ENCODE results near the gene IQSEC2. TPM values are rescaled to one million over a fixed set of nuclear protein-coding genes. Genes with fewer than 3 reads are reported as not detected.

IQSEC2 gene
- total RNA-seq, 1 experiment from 2014 or later = not detected

- H3K27ac ChIP-seq (ENCODE audit: low read length) = no peak overlapping the region
- H3K27me3 ChIP-seq (ENCODE audit: low read length) = no peaks in the 10 kb centered on the region
- no peaks in the 10 kb centered on the region for H3K4me1 ChIP-seq (ENCODE audit: low read length)
- no peak for DNase-seq
- H3K9ac ChIP-seq (ENCODE audit: low read length) = no peak overlapping the region
- H3K4me2 ChIP-seq (ENCODE audit: low read depth, low read length, poor library complexity, severe bottlenecking) = no peak overlapping the region
- no peaks in the 10 kb centered on the region for H3K9me3 ChIP-seq (ENCODE audit: low read length)
- H3K36me3 ChIP-seq (ENCODE audit: insufficient read depth, low read length) = no peaks in the 10 kb centered on the region
- no peak overlapping the region for H3K4me3 ChIP-seq (ENCODE audit: low read length)
- no peak overlapping the region for H2AFZ ChIP-seq (ENCODE audit: low read length)
- H3K79me2 ChIP-seq (ENCODE audit: low read length) = no peaks in the 10 kb centered on the region
- H4K20me1 ChIP-seq (ENCODE audit: insufficient read depth, low read depth, low read length) = no peaks in the 10 kb centered on the region
- no peaks in the 10 kb centered on the region for H3K9me2 ChIP-seq (replicated peaks; ENCODE audit: insufficient read depth, low read length)
Measured at GRCh38 chrX:53265771-53266574, 15.4 kb downstream of the IQSEC2 start.

- H3K9me2 ChIP-seq (replicated peaks; ENCODE audit: insufficient read depth, low read length) = no peaks in the 10 kb centered on the region
- H3K27ac ChIP-seq (ENCODE audit: low read length) = no peak overlapping the region
- H3K36me3 ChIP-seq (ENCODE audit: insufficient read depth, low read length) = no peaks in the 10 kb centered on the region
- no peaks in the 10 kb centered on the region for H4K20me1 ChIP-seq (ENCODE audit: insufficient read depth, low read depth, low read length)
- H3K79me2 ChIP-seq (ENCODE audit: low read length) = no peaks in the 10 kb centered on the region
- no peak overlapping the region for H3K9ac ChIP-seq (ENCODE audit: low read length)
- no peaks in the 10 kb centered on the region for H3K27me3 ChIP-seq (ENCODE audit: low read length)
- no peak overlapping the region for H3K4me2 ChIP-seq (ENCODE audit: low read depth, low read length, poor library complexity, severe bottlenecking)
- no peak for DNase-seq
- no peak overlapping the region for H3K4me3 ChIP-seq (ENCODE audit: low read length)
- no peak overlapping the region for H2AFZ ChIP-seq (ENCODE audit: low read length)
- no peaks in the 10 kb centered on the region for H3K9me3 ChIP-seq (ENCODE audit: low read length)
- no peaks in the 10 kb centered on the region for H3K4me1 ChIP-seq (ENCODE audit: low read length)
Measured at GRCh38 chrX:53263597-53264094, 17.7 kb downstream of the IQSEC2 start.

GRCh38 chrX:53262918-53263394, 18.4 kb downstream of the IQSEC2 start:
- Histone ChIP-seq H3K4me3 (ENCODE audit: low read length) (no peak overlapping the region), H2AFZ (ENCODE audit: low read length) (no peak overlapping the region), H3K4me2 (ENCODE audit: low read depth, low read length, poor library complexity, severe bottlenecking) (no peak overlapping the region), H3K9ac (ENCODE audit: low read length) (no peak overlapping the region), H3K27ac (ENCODE audit: low read length) (no peak overlapping the region), H3K4me1 (ENCODE audit: low read length) (no peaks in the 10 kb centered on the region), H3K27me3 (ENCODE audit: low read length) (no peaks in the 10 kb centered on the region), H3K9me3 (ENCODE audit: low read length) (no peaks in the 10 kb centered on the region), H3K9me2 (replicated peaks; ENCODE audit: insufficient read depth, low read length) (no peaks in the 10 kb centered on the region), H3K36me3 (ENCODE audit: insufficient read depth, low read length) (no peaks in the 10 kb centered on the region), H4K20me1 (ENCODE audit: insufficient read depth, low read depth, low read length) (no peaks in the 10 kb centered on the region), H3K79me2 (ENCODE audit: low read length) (no peaks in the 10 kb centered on the region)
- no peak for DNase-seq

GRCh38 chrX:53262189-53262917, 19.0 kb downstream of the IQSEC2 start:
- Histone ChIP-seq H3K9me3 (ENCODE audit: low read length) (no peaks in the 10 kb centered on the region), H4K20me1 (ENCODE audit: insufficient read depth, low read depth, low read length) (no peaks in the 10 kb centered on the region), H3K4me3 (ENCODE audit: low read length) (no peak overlapping the region), H3K4me1 (ENCODE audit: low read length) (no peaks in the 10 kb centered on the region), H3K27me3 (ENCODE audit: low read length) (no peaks in the 10 kb centered on the region), H3K9ac (ENCODE audit: low read length) (no peak overlapping the region), H3K4me2 (ENCODE audit: low read depth, low read length, poor library complexity, severe bottlenecking) (no peak overlapping the region), H2AFZ (ENCODE audit: low read length) (no peak overlapping the region), H3K36me3 (ENCODE audit: insufficient read depth, low read length) (no peaks in the 10 kb centered on the region), H3K27ac (ENCODE audit: low read length) (no peak overlapping the region), H3K9me2 (replicated peaks; ENCODE audit: insufficient read depth, low read length) (no peaks in the 10 kb centered on the region), H3K79me2 (ENCODE audit: low read length) (no peaks in the 10 kb centered on the region)
- no peak for DNase-seq

- no peak overlapping the region for H3K9ac ChIP-seq (ENCODE audit: low read length)
- H3K27me3 ChIP-seq (ENCODE audit: low read length) = no peaks in the 10 kb centered on the region
- H3K36me3 ChIP-seq (ENCODE audit: insufficient read depth, low read length) = no peaks in the 10 kb centered on the region
- H3K4me1 ChIP-seq (ENCODE audit: low read length) = no peaks in the 10 kb centered on the region
- H3K27ac ChIP-seq (ENCODE audit: low read length) = no peak overlapping the region
- DNase-seq = no peak
- H3K4me3 ChIP-seq (ENCODE audit: low read length) = no peak overlapping the region
- no peaks in the 10 kb centered on the region for H3K79me2 ChIP-seq (ENCODE audit: low read length)
- no peak overlapping the region for H2AFZ ChIP-seq (ENCODE audit: low read length)
- no peaks in the 10 kb centered on the region for H4K20me1 ChIP-seq (ENCODE audit: insufficient read depth, low read depth, low read length)
- H3K9me2 ChIP-seq (replicated peaks; ENCODE audit: insufficient read depth, low read length) = no peaks in the 10 kb centered on the region
- no peaks in the 10 kb centered on the region for H3K9me3 ChIP-seq (ENCODE audit: low read length)
- H3K4me2 ChIP-seq (ENCODE audit: low read depth, low read length, poor library complexity, severe bottlenecking) = no peak overlapping the region
Measured at GRCh38 chrX:53261355-53261972, 19.9 kb downstream of the IQSEC2 start.

GRCh38 chrX:53260836-53261235, 20.5 kb downstream of the IQSEC2 start:
- H3K79me2 ChIP-seq (ENCODE audit: low read length) = no peaks in the 10 kb centered on the region
- H3K9me2 ChIP-seq (replicated peaks; ENCODE audit: insufficient read depth, low read length) = no peaks in the 10 kb centered on the region
- no peak overlapping the region for H3K4me3 ChIP-seq (ENCODE audit: low read length)
- H3K4me2 ChIP-seq (ENCODE audit: low read depth, low read length, poor library complexity, severe bottlenecking) = no peak overlapping the region
- H3K4me1 ChIP-seq (ENCODE audit: low read length) = no peaks in the 10 kb centered on the region
- H2AFZ ChIP-seq (ENCODE audit: low read length) = no peak overlapping the region
- no peaks in the 10 kb centered on the region for H3K27me3 ChIP-seq (ENCODE audit: low read length)
- H3K9ac ChIP-seq (ENCODE audit: low read length) = no peak overlapping the region
- no peaks in the 10 kb centered on the region for H4K20me1 ChIP-seq (ENCODE audit: insufficient read depth, low read depth, low read length)
- DNase-seq = no peak
- H3K36me3 ChIP-seq (ENCODE audit: insufficient read depth, low read length) = no peaks in the 10 kb centered on the region
- no peaks in the 10 kb centered on the region for H3K9me3 ChIP-seq (ENCODE audit: low read length)
- no peak overlapping the region for H3K27ac ChIP-seq (ENCODE audit: low read length)

GRCh38 chrX:53257670-53258423, 23.5 kb downstream of the IQSEC2 start:
- no peak overlapping the region for H3K9ac ChIP-seq (ENCODE audit: low read length)
- no peaks in the 10 kb centered on the region for H3K36me3 ChIP-seq (ENCODE audit: insufficient read depth, low read length)
- H4K20me1 ChIP-seq (ENCODE audit: insufficient read depth, low read depth, low read length) = no peaks in the 10 kb centered on the region
- no peaks in the 10 kb centered on the region for H3K27me3 ChIP-seq (ENCODE audit: low read length)
- no peak for DNase-seq
- H3K4me1 ChIP-seq (ENCODE audit: low read length) = no peaks in the 10 kb centered on the region
- no peaks in the 10 kb centered on the region for H3K9me3 ChIP-seq (ENCODE audit: low read length)
- no peak overlapping the region for H2AFZ ChIP-seq (ENCODE audit: low read length)
- no peaks in the 10 kb centered on the region for H3K79me2 ChIP-seq (ENCODE audit: low read length)
- H3K4me3 ChIP-seq (ENCODE audit: low read length) = no peak overlapping the region
- no peak overlapping the region for H3K27ac ChIP-seq (ENCODE audit: low read length)
- H3K9me2 ChIP-seq (replicated peaks; ENCODE audit: insufficient read depth, low read length) = no peaks in the 10 kb centered on the region
- no peak overlapping the region for H3K4me2 ChIP-seq (ENCODE audit: low read depth, low read length, poor library complexity, severe bottlenecking)

All from Karpas-422 (cell line).